GOT3 (cell line): ENCODE data around the gene OR1N2.
"Not testable (repeated sequence)": the region's sequence is repeated elsewhere in the genome, so short reads cannot be mapped to it uniquely, and the experiment has no call there.

ENCODE experiments used
- DNase-seq: peaks from one replicate; lab custom pipeline; 2025; ENCODE audit warnings: mixed read lengths; lab: John Stamatoyannopoulos, UW

Gene OR1N2, protein sequence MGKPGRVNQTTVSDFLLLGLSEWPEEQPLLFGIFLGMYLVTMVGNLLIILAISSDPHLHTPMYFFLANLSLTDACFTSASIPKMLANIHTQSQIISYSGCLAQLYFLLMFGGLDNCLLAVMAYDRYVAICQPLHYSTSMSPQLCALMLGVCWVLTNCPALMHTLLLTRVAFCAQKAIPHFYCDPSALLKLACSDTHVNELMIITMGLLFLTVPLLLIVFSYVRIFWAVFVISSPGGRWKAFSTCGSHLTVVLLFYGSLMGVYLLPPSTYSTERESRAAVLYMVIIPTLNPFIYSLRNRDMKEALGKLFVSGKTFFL

DNA sequence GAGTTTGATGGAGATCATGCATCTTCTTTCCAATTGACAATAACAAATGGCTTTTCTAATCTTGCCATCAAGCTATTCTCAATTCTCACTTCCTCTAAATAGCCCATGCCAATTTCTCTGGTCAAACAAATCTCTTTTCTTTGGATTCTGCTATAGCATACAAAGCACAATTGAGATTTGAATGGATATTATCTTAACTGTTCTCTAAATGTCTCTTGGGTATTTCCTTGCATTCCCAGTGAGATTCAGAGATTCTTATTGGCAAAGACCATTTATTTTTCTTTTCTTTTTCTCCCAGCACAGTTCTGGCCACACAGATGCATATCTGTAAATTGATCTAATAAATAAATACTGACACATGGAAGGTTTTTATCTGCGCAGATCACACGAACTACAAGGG lies at the start of gene OR1N2:
Gene OR1N2, plus strand, starts transcription at position 301 of the 400 bp plus-strand sequence. CDS start 100 bp downstream, outside the sequence.
- DNase-seq = no peak

DNA sequence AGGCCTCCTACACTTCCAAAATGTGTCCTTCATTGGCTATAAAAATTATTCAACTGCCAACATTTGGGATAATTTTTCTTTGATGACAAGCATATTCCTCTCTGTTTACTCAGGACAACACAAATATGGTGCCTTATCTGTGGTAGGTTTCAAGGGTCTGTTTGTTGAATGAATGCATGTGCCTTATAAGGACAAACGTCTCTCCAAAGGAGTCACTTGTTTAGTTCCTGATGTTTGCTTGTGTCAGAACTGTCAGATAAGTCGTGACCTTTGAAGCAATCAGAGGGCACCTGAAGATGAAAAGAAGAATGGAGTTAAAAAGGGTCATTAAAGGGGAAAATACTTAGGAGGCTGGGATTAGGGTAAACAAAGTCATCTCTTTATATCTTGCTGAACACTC lies 45.9 kb upstream of the OR1N2 start:
- DNase-seq = no peak

DNA sequence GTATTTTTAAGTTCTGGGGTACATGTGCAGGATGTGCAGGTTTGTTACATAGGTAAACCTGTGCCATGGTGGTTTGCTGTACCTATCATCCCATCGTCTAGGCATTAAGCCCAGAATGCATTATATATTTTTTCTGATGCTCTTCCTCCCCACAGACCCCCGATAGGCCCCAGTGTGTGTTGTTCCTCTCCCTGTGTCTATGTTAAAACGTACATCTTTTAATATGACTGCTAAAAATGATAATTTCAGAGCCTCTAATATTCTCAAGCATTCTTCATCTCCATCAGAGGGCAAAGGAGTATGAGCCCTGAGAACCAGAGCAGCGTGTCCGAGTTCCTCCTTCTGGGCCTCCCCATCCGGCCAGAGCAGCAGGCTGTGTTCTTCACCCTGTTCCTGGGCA lies 42.4 kb upstream of the OR1N2 start, which contains the start of gene OR1J2:
Gene OR1J2, plus strand, starts transcription at position 301 of the 400 bp plus-strand sequence. Its CDS starts 0 bp downstream, at position 301.
- no peak for DNase-seq

DNA sequence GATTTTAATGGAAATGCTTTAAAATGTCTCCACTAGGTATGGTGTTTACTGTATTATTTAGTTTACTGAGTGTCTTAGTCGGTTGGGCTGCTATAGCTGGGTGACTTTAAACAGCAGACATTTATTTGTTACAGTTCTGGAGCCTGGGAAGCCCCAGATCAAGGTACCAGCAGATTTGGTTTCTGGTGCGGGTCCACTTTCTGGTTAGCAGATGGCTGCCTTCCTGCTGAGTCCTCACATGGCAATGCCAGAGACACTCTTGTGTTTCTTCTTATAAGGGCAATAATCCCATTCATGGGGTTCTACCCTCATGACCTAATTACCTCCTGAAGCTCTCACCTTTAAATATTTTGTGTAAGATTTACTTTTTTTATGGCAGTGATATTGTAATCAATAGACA lies 34.7 kb upstream of the OR1N2 start:
- no peak for DNase-seq

DNA sequence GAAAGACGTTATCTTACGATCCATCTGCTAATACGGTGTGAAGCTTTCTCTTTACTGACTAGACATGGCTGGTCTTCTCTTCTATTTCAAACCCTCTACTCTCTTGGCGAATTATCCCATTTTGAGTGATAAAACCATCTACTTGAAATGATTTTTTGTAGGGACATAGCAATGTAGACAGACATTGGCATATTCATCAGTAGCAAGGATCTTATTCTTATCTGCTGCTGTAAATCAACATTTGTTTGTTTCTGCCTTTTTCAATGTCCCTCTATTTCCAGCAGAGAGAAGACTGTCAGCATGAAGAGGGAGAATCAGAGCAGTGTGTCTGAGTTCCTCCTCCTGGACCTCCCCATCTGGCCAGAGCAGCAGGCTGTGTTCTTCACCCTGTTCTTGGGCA lies 34.1 kb upstream of the OR1N2 start, which contains the start of gene OR1J4:
Gene OR1J4, plus strand, starts transcription at position 301 of the 400 bp plus-strand sequence. Its CDS starts 0 bp downstream, at position 301.
- DNase-seq = no peak

DNA sequence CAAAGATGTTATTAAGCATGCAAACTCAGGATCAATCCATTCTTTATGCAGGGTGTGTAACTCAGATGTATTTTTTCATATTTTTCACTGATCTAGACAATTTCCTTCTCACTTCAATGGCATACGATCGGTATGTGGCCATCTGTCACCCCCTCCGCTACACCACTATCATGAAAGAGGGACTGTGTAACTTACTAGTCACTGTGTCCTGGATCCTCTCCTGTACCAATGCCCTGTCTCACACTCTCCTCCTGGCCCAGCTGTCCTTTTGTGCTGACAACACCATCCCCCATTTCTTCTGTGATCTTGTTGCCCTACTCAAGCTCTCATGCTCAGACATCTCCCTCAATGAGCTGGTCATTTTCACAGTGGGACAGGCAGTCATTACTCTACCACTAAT lies 33.5 kb upstream of the OR1N2 start:
- DNase-seq = no peak

DNA sequence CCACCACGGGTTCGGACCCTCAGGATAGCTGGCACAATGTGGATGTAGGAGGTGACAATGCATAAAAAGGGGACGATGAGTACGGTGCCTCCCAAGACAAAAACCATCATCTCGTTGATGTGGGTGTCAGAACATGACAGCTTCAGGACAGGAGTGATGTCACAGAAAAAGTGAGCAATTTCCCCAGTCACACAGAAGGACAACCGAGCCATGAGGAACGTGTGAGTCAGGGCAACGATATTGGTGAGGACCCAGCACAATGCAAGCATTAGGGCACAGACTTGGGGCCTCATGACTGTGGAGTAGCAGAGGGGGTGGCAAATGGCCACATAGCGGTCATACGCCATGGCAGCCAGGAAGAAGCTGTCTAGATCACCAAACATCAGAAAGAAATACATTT lies 26.3 kb upstream of the OR1N2 start:
- DNase-seq = no peak

DNA sequence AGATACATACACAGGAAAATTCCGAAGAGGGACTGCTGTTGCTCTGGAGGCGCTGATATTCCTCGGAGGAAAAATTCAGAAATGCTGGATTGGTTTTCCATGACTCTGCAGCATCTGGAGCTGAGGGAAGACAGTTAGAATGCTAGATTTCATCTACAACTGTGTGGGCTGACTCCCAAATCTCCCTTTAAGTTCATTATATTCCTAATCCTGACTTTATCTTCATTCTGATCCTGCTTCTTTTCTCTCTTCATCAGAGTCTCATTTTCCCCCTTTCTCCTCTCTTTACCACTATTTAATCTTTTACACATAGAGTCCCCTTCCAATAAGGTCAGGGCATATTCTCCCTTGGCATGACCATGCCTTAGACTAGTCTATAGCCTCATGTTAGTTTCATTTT lies 25.7 kb upstream of the OR1N2 start, which contains the start of gene OR1N1:
Gene OR1N1, minus strand, starts transcription at position 101 of the 400 bp plus-strand sequence. Its CDS starts 0 bp downstream, at position 101.
- DNase-seq = no peak

DNA sequence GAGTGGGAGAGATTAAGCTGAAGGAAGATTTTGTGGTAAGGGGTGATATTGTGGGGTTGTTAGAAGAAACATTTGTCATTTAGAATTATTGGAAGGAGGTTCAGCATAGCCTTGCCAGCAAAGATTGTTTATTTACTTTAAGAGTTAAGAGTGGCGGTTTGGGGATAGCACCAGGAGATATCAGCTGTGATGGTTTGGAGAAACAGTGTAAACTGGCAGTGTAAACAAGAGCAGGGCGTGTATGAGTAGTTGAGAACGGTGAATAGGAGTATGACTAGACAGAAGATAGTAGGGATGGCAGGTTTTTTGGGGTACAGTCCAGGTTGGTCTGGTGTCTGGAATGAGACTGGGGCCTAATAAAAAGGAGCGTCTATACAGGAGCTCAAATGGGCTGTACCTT lies 21.8 kb upstream of the OR1N2 start:
- DNase-seq = not testable (repeated sequence)

DNA sequence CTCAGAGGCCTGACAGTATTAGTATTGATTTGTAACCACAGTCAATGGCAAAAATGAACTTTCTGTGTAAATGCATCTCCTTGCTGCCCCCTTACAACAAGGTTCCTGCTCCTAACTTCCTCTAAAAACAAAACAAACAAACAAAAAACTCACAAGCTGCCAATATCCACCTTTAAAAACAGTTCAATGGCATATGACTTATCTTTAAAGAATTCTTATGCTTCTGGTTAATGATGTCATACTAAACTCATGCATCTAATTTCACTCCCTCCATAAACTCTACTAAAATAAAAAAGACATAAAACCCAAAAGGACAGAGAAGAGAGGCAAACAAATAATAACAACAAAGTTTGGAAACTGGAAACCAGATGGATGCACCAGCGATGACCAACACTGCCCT lies 16.8 kb upstream of the OR1N2 start:
- no peak for DNase-seq

DNA sequence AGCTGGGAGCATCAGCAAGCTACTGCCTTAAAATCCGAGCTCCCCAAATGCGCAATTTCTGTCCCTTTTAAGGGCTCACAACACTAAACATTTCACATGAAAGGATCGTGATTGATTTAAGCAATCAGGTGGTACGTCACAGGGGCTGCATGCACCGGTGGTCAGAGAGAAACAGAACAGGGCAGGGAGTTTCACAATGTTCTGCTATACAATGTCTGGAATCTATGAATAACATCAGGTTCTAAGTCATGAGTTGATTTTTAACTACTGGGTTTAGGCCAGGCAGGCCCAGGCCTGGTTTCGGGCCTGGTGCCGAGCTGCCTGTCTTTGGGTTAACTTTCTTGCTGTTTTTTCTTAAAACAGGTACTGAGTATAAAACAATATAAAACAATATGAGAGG lies 15.8 kb upstream of the OR1N2 start:
- not testable (repeated sequence) for DNase-seq

DNA sequence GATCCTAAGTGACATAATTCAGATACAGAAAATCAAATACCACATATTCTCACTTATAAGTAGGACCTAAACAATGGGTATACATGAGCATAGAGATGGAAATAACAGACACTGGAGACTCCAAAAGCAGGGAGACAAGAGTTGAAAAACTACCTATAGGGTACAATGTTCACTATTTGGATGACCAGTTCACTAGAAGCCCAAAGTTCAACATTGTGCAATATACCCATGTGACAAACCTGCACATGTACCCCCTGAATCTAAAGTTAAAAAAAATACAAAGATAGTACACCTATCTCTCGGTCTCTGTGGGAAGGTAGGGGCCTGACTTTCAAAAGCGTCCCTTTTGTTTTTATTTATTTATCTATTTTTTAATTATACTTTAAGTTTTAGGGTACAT lies 14.2 kb upstream of the OR1N2 start:
- DNase-seq = no peak

DNA sequence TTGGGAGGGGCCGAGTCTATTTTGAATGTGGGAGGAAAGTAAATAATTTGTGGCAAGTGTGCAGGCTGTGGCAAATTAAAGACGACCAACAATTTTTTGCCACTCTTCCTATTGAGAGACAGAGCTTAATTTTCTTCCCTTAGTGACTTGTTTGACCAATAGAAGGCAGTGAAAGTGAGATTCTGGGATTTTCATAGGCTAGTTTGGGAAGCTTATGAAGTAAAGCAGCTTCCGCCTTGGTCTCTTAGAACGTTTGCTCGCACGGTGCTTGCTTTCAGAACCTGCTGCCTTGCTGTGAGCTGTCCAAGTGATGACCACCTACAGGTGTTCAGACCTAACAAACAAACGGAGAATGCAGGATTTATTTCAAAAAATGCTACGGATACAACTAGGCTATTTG lies 6.7 kb upstream of the OR1N2 start:
- DNase-seq = no peak

DNA sequence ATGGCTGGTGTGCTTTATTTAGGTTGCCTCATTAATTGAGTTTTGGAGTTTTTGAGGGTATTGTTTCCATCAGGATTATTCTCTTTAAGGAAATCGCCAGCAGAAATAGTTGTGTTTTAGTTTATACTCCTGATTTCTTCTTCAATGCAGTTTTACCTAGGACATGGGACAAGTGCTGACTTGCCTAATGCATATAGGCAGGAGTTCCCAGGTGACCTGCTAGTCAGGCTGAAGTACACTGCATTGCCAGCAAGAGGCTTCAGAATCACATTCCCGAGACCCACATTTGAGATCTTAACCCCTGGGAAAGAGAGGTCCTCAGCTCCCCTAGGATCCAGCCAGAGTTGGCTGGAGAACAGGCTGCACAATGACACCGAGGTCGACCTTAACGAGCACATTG lies 1.5 kb upstream of the OR1N2 start:
- DNase-seq = no peak

DNA sequence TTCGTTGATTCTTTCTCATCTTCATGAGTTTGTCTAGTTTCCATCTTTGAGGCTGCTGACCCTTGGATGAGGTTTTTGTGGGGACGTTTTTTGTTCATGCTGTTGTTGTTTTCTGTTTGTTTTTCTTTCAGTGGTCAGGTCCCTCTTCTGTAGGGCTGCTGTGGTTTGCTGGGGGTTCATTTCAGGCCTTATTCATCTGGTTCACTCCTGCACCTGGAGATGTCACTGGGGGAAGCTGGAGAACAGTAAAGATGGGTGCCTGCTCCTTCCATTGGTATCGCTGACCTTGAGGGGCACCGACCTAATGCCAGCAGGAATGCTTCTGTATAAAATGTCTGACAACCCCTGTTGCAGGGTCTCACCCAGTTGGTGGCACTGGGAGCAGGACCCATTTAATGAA lies 8.5 kb downstream of the OR1N2 start:
- DNase-seq = no peak

DNA sequence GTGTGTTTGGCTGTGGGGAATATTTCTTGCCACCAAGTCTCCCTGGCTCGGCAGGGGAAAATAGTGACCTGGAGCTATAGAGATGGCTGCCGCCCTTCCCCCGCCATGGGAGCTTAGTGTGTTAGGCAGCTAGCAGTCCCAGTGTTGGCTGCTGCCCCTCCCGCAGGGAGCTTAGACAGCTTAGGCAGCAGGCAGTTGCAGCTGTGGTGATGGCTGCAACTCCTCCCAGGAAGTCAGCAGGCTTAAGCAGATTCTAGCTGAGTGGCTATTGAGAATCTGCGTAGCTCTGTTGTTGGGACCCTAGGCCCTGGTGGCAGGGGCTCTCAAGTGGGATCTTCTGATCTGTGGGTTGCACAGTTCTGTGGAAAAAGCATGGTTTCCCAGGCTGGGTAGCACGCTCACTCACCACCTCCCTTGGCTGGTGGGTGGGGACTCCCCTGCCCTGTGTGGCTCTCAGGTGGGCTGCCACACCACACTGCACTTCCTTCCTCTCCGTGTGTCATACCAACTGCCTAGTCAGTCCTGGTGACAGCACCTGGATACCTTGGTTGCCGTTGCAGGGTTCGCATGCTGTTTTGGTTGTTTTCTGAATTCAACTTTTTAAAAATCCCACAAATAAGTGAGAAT lies 9.3 kb downstream of the OR1N2 start:
- no peak for DNase-seq

DNA sequence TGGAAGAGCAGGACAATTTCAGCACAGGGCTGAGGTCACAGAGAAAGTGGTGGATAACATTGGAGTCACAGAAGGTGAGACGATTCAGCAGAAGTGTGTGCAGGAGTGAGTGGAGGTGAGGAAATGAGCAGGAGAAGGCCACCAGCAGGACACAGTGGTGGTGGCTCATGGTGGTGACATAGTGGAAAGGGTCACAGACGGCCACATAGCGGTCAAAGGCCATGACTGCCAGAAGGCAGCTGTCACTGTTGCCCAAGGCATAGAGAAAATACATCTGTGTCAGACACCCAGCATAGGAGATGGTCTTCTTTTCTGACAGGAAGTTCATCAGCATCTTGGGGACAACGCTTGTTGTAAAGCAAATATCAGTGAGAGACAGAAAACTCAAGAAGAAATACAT lies 15.0 kb downstream of the OR1N2 start:
- no peak for DNase-seq

DNA sequence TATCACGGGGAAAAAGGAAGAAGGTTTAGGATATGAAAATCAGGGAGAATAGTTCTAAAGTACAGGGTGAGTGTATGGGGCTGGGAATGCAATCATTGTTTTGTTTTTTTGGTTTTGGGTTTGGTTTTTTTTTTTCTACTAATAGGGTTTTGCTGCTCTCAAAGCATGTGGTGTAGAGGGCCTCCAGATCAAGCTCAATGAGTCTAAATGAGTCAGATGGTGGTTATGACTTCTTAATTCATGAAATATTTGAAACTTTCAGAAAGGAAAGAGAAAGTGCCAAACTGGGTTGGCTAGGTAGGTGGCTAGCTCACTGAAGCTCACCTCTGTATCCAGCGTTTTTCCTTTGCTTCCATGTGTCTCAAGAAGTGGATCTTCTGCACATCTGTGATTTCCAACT lies 19.5 kb downstream of the OR1N2 start:
- DNase-seq = no peak

DNA sequence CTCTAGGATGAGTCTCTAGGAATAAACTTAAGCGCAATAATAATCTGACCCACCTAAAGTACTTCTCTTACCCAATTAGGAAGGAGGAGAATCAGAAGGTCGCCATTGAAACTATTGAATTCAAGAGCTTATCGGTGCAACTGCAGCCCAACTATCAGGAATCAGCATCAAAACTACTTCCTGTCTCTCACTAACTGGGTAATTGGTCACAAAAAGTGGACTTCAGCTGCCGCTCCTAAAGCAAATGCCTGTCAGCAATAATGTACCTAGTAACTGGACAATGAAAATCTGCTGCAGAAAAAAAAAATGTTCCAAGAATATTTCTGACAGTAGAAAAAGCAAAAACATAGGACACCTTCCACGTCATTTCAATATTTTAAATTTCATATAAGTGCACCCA lies 27.0 kb downstream of the OR1N2 start:
- no peak for DNase-seq

DNA sequence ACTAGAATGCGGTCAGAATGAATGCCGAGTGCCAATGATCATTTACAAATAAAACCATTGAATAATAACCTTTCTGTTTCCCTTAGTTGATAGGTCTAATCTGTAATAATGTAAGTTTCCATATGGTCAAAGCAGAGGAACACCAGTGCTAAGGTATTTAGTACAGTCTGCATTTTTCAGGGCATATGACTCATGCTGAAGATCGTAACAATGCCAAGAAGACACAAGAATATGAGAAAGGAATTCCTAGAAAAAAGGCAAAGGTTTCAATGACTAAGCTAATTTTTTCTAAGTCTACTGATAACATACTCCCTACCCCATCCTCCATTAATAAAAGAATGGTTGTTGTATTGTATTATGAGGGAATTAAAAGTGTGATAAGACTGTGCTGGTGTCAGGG lies 27.4 kb downstream of the OR1N2 start:
- no peak for DNase-seq

DNA sequence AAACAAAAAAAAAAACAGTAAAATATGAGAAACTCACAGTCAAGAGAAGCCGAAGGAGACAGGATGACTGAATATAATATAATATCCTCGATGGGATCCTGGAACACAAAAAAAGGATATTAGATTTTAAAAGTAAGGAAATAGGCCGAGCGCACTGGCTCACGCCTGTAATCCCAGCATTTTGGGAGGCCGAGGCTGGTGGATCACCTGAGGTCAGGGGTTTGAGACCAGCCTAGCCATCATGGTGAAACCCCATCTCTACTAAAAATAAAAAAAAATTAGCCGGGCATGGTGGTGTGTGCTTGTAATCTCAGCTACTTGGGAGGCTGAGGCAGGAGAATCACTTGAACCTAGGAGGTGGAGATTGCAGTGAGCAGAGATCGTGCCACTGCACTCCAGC lies 30.4 kb downstream of the OR1N2 start, which contains the start of gene OR1L8:
Gene OR1L8, minus strand, starts transcription at position 101 of the 400 bp plus-strand sequence. CDS start 14,907 bp downstream, outside the sequence.
- not testable (repeated sequence) for DNase-seq
